Amygdala (tissue), 56 donors: ENCODE measurements around the gene ARID2.

Experiments
- DNase-seq, 56 donors: peaks; one replicate each; lab custom pipeline; 2025; lab: John Stamatoyannopoulos, UW

ARID2 gene

DNA sequence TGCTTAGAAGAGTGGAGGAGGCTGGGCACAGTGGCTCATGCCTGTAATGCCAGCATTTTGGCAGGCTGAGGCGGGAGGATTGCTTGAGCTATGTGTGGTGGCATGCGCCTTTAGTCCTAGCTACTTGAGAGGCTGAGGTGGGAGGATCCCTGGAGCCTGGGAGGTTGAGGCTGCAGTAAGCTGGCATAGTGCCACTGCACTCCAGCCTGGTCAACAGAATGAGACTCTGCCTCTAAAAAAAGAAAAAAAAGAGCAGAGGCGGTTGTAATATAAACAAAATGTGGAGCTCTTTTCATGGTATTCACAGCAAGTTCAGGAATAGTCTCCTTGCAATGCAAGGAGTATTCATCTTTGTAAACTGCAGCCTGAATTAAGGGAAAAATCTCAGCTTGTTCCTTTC is 27.2 kb downstream of the ARID2 start:
- DNase-seq = peak in 2 of 56 donors; percentile 4 to 41

DNA sequence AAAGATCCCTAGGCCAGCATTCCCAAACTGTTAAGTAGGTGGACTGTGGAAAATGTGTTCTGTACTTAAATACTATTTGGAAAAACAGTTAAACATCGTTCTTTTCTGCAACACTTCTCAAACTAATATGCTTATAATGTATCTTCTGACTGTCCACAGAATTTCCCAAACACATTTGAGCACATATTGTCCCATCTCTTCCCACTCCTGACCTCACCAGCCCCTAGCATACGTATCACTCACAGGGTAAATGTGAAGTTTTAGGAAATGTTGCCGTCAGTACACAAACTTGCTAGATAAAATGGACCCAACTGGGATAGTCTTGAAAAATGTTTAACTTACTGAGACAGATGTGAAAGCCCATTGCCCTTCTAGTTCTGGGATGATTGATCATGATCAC is 27.7 kb downstream of the ARID2 start:
- DNase-seq = no peak

DNA sequence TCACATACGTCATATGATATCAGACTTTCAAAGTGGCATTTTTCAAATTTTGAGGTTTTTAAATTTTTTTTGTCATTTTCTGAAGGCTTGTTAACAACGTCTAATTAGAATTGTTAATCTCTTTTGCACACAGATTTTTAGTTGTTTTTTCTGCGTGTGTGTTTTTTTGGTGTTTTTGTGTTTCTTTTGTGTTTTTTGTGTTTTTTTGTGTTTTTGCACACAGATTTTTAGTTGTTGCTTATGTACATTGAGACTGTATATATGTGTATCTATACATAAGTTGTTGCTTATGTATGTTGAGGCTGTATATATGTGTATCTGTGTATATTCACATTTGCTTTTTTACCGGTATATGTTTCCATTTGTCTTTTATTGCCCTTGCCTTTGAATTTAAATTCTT is 30.8 kb downstream of the ARID2 start:
- no peak for DNase-seq

DNA sequence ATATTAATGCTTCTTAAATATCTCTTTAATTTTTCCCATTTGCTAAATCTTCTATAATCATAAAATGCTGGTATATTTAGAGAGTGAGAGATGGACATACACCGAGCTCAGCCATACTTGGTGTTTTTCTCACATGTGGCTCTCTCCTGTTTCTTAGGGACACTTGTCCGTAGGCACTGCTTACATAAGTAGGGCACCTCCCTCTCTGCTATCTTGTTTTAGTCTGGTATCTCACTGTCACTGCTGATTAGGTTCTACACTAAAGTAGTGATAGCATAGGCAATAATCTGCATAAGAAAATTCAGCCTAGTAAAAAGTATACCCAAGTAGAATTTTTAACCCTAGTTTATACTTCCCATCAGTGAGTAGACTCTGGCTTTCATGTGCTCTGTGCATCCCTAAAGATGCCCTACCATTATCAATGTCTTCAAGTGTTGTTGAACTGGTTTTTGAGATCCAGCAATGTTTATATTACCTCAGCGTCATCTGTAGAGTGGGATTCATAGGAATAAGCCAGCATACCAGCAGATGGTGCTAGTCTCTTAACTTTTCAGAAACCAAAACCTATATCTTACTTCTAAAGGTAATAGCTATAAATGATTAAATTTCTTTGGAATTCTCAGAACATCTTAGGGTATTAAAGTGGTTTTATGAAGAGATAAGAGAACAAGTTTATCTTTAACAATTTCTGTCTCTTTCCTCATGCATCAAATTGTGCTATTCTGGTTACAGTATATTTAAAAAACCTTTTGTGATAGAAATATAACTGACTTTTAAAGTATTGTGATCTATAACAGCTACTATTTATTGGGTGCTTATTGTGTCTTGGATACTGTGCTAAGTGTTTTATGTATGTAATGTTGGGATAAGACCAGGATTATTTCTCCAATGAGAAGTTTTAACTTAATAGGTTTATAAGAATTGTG is 32.9 kb downstream of the ARID2 start:
- DNase-seq = peak in 2 of 56 donors; percentile 3 to 4

DNA sequence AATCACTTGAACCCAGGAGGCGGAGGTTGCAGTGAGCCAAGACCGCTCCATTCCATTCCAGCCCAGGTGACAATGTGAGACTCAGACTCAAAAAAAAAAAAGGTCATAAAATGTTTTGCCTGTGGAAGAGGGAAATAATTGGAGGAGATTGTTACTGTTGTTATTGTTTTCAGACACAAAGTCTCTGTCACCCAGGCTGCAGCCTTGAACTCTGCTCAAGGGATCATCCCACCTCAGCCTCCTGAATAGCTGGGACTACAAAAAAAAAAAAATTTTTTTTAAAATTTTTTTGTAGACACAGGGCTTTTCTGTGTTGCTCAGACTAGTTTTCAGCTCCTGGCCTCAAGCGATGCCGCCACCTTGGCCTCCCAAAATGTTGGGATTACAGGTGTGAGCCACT is 33.9 kb downstream of the ARID2 start:
- no peak for DNase-seq

DNA sequence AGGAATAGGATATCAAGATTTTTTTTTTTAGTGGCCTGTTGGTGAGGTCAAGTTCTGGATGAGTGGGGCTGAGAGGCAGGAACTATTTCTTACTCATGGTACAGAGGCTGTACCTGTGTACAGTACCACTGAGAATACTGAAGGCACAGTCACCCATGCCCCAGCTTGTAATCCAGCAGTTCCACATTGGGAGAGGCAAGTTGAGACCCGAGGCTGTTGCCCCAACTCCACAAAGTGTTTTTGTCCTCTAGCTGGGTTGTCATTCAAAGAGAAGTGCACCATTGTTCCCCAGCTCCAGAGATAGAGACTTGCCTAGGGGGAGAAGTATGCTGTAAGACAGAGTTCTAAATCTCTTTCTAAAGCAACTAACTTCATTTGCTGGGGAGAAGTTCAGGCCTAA is 38.7 kb downstream of the ARID2 start:
- DNase-seq = no peak

DNA sequence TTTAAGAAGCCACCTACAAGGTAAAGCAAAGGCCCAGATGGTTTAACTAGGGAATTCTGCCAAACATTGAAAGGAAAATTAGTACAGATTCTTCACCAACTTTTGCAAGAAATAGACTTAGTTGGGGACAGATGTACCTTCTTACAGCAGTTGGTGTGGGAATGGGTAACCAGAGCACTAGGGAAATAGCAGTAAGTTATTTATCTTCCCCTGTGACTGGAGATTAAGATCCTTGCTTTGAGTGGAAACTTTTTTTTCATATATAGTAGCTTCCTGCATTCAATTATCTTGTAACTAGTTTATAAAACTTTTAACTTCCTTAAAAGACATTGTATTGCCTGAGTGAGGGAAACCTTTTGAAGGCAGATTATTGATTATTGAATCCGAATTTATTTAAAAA is 44.2 kb downstream of the ARID2 start:
- no peak for DNase-seq

DNA sequence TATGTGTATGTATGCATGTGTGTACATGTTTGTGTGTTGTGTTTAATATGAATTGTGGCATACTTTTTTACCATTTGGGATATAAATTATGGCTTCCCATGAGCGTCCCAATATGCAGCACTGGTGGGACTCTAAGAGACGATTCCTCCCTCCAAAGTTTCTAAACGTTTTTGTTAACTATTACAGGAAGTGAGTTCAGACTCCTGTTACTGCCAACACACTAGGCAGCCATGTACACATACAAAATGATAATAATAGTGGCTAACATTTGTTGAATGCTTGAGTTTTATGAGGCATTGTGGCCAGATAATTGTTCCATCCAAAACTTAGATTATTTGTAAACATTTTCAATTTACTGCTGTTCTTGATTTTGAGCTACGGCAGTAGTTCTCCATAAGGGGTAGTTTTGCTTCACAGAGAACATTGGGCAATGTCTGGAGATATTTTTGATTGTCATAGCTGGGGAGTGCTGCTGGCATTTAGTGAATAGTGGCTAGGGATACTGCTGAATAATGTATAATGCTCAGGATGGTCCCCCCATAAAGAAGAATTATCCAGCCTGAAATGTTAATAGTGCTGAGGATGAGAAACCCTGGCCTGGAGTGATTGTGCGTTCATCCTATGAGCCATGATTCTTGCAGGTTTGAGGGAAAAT is 45.1 kb downstream of the ARID2 start:
- DNase-seq = no peak

DNA sequence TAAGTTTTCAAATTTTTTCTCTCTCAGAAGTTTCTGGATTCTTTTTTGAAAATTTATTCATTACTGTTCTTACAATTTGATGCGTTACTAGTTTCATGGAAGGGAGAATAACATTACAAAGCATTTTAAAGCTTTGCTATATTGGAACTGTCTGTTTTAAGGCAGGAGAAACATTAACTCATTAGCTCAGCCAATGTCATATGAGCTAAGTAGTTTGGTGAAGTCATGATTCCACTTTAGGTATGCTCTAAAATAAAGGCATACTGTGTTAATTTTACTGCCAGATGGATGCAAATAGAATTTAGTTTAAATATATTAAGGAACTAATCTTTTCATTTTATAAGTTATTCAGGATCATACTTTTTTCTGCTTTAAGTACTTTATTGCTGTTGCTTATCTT is 46.0 kb downstream of the ARID2 start:
- DNase-seq = no peak

DNA sequence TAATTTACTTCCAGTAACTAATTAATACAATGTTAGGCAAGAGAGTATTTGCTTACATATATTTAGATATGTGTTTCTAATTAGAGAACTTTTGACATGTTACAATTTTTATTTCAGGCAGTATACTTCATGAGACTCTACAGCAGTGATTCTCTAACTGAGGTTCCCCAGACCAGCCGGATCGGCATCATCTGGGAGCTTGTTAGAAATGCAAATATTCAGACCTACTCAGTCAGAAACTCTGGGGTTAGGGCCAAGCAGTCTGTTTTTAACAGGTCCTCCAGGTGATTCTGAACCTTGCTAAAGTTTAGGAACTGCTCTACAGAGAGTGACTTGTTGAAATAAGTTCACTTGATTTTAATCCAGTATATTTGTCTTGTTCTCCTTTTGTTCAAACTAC is 46.5 kb downstream of the ARID2 start:
- no peak for DNase-seq

DNA sequence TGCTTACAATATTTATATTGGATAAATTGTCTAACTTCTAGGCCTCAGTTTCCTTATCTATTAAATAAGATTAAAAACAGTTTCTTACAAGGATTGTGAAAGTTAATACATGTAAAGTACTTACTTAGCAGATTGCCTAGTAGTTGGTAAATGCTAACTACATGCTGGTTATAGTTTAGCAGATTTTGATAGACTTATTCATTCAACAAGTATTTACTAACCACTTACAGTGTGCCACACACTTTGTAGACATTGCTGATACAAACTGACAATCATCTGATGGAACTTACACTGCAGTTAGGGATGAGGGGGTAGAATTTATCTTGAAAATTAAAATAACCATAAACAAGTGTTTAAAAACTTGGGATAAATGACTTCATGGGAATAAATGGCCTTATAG is 50.4 kb downstream of the ARID2 start:
- no peak for DNase-seq

DNA sequence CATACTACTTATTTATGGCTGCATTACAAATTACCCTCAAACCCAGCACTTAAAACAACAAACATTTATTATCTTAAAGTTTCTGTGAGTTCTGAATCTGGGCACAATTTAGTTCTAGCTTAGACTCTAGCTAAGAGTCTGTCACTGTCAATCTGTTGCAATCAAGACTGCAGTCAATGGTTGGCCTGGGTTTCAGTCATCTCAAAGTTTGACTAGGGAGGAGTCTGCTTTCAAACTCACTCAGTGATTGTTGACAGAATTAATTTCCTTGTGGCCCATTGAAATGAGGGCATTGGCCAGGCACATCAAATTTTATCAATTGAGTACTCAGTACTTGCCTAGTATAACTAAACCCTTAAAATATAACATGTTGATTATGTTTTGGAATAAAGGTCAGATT is 51.6 kb downstream of the ARID2 start:
- DNase-seq = no peak

DNA sequence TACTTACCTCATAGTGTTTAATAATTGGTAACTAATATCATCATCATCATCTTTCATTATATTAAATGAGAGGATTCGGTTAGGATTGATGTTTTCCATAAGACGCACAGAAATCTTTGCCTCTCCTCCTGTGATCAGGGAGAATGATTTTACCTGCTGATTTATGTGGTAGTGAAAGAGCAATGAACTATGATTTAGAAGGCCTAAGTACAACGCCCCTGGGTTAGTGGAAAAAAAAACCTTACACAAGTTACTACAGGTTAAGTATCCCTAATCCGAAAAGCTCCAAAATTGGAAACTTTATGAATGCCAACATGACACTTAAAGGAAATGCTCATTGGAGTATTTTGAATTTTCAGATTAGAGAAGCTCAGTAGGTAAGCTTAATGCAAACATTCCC is 55.8 kb downstream of the ARID2 start:
- DNase-seq = no peak

DNA sequence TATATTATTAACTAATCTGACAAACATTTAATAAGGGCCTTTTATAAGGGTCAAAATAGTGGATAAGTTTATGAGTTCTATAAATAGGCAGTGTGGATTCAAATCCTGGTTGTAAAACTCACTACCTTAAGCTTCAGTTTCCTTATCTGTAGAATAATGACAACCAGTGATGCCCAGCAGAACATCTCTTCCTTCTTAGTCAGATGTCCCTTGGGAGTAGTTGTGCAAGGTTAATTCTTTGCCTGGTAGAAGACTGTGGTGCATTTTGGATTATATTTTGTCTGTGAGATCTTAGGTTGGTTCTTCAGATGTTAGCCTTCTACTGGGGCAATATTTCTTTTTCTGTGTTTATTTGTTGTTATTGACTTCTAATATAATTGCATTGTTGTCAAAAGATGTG is 59.5 kb downstream of the ARID2 start:
- no peak for DNase-seq

DNA sequence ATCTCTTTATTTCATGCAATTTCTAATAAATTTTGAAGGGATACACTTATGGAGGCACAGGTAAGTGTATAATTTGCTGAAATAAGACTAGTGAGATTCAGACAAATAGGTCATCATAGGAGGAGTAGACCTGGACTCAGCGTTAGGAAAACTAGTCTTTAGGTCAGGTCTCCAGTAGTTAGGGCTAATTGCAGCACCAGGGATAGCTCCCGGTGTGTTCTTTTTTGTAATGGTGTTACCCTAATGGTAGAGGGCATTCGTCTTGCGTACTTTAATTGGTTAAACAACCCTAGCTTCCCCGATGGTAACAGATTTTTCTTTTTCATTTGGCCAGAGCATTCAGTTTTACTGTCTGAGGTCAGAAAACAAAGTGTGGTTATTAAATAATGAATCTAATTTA is 64.9 kb downstream of the ARID2 start:
- no peak for DNase-seq

DNA sequence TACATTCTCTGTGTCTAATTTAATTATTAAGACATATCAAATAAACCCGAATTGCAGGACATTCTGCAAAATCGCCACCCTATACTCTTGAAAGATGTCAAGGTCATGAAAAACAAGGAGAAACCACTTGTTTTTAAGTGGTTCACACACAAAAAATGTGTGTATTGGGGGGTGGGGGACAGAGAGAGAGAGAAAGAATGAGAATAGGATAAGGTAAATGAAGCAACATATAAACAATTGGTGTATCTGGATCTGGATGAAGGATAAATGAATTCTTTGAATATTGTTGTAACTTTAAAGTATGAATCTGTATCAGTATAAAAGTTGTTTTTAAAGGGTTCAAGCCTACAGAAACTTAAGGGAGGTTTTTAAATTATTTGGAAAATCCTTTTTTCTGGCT is 72.1 kb downstream of the ARID2 start:
- DNase-seq = no peak

DNA sequence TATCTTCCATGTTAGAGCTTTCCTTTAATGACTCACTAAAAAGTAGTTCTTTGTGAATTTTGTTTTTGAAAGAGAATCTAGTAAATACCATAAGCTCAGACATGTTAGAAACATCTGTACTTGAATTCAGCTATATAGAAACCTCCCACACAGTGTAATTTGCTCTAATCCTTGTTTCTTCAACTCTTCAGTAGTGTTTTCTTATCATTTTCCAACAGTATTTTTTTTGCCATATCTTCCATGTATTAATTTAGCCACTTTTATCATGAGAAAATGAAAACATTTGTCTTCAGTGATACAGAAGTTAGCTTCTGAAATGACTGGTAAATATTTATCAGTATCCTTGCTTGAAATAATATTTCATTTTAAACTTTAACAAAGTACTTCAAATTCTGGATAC is 73.6 kb downstream of the ARID2 start:
- no peak for DNase-seq

DNA sequence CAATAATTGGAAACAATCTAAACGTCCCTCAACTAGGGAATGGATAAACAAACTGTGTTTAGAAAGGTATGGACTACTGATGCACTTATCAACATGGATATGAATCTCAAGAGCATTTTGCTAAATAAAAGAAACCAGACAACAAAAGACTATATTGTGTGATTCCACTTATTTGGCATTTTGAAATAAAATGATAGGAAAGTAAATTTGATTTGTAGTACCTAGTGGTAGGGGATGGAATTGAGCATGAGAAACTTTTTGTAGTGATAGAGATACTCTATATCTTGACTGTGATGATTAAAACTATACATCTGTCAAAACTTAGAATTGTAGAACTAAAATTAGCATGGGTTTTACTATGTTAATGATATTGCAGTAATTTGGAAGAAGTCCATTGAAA is 87.1 kb downstream of the ARID2 start:
- no peak for DNase-seq

DNA sequence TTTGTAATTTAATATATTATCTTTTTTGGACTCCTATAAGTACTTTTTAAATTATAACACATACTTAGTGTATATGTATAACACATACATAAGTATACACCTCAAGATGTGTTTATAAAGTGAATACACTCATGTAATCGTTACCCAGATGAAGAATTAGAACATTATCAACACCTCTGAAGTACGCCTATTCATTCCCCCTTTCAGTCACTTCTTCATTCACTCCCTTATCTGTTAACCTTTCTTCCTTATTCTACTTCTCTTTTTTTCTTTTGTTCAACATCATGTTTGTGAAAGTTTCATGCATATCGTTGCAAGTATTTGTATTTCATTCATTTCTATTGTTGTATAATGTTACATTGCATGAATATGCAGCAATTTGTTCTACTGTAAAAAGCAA is 98.5 kb downstream of the ARID2 start:
- DNase-seq = no peak

DNA sequence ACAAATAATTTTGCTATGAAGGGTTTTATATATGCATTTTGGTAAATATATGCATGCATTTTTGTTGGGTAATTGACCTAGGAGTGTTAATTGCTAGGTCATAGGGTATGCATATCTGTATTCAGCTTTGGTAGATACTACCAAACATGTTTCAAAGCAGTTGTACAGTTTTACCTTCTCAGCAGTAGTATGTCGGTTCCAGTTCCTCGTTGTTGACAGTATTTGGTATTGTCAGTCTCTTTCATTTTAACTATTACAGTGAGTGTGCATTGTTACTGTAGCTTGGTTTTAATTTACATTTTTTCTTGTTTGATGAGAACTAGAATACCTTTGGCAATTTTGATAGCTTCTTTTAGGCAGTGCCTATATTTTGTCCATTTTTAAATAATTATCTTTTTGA is 98.9 kb downstream of the ARID2 start:
- DNase-seq = no peak

DNA sequence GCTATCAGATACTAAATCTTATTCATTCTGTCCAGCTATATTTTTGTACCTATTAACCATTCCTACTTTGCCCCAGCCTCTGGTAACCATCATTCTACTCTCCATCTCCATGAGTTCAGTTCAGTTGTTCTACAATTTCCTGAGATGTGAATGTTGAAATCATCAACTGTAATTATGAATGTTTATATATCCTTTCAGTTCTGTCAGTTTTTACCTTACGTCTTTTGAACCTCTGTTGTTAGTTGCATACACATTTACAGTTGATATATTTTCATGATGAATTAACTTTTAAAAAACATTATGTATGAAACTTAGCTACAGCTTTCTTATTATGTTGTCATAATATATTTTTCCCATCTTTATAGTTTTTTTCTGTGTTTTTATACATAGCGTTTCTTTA is 102.1 kb downstream of the ARID2 start:
- DNase-seq = no peak

DNA sequence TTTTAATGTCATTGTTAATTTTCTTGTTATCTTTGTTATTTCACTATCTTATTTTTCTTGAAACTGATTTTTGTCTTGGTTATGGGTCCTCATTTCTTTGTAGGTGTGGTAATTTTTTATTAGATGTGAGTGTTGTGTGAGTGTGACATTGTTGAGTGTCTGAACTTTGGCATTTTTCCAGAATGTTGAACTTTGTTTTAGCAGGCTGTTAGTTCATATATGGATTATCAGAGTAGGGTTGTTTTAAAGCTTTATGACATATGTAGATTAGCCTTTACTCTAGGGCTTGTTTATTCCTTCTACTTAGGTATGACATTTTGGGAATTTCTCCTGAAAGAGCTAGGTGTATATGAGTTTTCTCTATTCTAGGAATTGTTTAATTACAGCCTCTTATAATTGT is 103.9 kb downstream of the ARID2 start:
- DNase-seq = no peak
